ENCODE measurements around the gene SGCD.

Gene SGCD

GRCh38 chr5:156486394-156487238 is 159.7 kb downstream of the SGCD start:
- FAIRE-seq (no peak), DNase-seq (ENCODE audit: extremely low spot score, insufficient read length, low read depth) (no peak)

GRCh38 chr5:156491766-156492165 is 164.8 kb downstream of the SGCD start:
- FAIRE-seq (no peak), DNase-seq (ENCODE audit: extremely low spot score, insufficient read length, low read depth) (no peak)

DNA sequence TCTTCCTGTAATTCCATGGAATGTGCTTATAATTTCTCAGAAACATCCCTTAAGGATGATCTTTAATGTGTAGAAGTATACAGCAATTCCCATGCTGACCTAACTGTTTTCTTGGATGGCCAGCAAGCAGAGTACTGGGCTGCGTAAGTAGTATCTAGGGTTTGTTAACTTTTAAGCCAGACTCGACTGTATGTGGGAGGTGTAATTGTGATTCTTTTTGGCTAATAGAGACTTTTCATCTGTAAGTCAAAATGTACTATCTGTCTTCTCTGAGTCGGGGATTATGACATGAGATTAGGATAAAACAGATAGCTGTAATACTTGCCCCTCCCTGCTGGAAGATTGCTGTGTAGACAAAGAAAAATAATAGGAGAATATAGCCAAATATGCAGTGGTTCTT is 169.3 kb downstream of the SGCD start:
- DNase-seq (ENCODE audit: extremely low spot score, insufficient read length, low read depth) (no peak), FAIRE-seq (no peak)

- DNase-seq (ENCODE audit: extremely low spot score, insufficient read length, low read depth), result no peak
- FAIRE-seq, result no peak
Measured at GRCh38 chr5:156497804-156498208, 170.8 kb downstream of the SGCD start.

- DNase-seq (ENCODE audit: extremely low spot score, insufficient read length, low read depth) (no peak), FAIRE-seq (no peak)
Measured at GRCh38 chr5:156498226-156498980, 171.4 kb downstream of the SGCD start.

DNA sequence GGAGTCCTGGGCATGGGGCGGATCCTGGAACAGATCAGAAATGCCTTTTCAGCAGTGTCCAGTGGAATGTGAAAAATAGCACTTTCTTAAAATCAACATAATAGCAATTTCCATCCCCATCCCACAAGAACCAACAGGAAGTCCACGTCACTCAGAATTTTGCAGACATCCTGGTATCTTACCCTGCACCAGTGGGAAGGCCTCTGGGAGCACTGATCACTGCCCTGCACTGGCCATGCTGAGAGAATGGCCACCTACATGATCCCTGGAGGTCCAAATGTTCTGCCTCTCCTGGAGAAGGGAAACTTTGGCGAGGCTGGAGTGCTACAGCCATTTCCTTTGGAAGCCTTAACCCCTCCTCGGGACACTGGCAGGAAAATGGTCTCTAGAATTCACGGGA is 173.8 kb downstream of the SGCD start:
- FAIRE-seq (no peak), DNase-seq (ENCODE audit: extremely low spot score, insufficient read length, low read depth) (no peak)

- no peak for DNase-seq (ENCODE audit: extremely low spot score, insufficient read length, low read depth)
- FAIRE-seq, result no peak
Measured at GRCh38 chr5:156505101-156505500, 178.1 kb downstream of the SGCD start.

GRCh38 chr5:156513123-156513815 is 186.3 kb downstream of the SGCD start:
- FAIRE-seq, result no peak

GRCh38 chr5:156515121-156515520 is 188.2 kb downstream of the SGCD start:
- DNase-seq (ENCODE audit: extremely low spot score, insufficient read length, low read depth), result no peak
- FAIRE-seq, result no peak

More at GRCh38 chr5:156513123-156513815, 186.3 kb downstream of the SGCD start:
- no peak for DNase-seq (ENCODE audit: extremely low spot score, insufficient read length, low read depth)

- no peak for DNase-seq (ENCODE audit: extremely low spot score, insufficient read length, low read depth)
Measured at GRCh38 chr5:156515803-156516360, 188.9 kb downstream of the SGCD start.

GRCh38 chr5:156522651-156523529 is 195.9 kb downstream of the SGCD start:
- FAIRE-seq (no peak), DNase-seq (ENCODE audit: extremely low spot score, insufficient read length, low read depth) (no peak)

More at GRCh38 chr5:156515803-156516360, 188.9 kb downstream of the SGCD start:
- no peak for FAIRE-seq

- no peak for FAIRE-seq
- DNase-seq (ENCODE audit: extremely low spot score, insufficient read length, low read depth), result no peak
Measured at GRCh38 chr5:156523607-156524006, 196.6 kb downstream of the SGCD start.

DNA sequence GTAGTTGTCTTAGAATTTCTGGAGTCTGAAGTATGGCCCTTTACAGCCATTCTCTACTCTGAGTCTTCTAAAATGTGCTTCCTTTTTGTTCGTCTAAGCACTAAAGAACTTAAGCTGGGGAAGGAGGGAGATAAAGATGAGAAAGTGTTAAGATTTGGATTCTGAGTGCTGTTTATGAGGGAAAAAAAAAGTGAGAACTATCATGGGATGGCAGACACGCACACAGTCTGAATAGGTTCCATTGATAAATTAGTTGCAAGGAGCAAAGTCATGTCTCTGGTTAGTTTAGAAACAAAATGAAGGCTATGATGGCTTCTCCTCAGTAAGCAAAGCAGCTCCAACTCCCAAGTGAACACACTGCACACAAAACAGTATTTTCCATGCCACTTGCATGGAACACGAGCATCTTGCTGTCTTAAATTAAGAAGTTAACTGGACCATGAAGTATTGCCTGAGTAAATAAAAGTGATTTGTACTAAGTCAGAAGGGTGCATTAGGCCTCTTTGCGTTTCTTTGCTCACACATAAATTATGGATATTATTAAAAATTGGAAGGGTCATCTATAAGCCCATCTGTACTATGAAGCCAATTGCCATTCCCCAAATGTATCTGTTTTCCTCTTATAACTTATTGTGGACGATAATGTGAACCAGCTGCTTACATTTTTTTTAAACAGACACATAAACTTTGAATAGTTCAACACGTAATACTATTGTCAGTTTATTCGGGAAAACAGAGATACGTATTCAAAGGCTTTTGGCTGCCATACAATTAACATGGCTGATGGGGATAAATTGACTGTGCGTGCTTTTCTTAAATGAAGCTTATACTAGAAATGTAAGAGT is 199.3 kb downstream of the SGCD start:
- no peak for DNase-seq (ENCODE audit: extremely low spot score, insufficient read length, low read depth)
- no peak for FAIRE-seq

GRCh38 chr5:156527611-156528010 is 200.6 kb downstream of the SGCD start:
- no peak for FAIRE-seq
- no peak for DNase-seq (ENCODE audit: extremely low spot score, insufficient read length, low read depth)

- FAIRE-seq (no peak), DNase-seq (ENCODE audit: extremely low spot score, insufficient read length, low read depth) (no peak)
Measured at GRCh38 chr5:156528673-156529072, 201.7 kb downstream of the SGCD start.

GRCh38 chr5:156529892-156530291 is 202.9 kb downstream of the SGCD start:
- DNase-seq (ENCODE audit: extremely low spot score, insufficient read length, low read depth), result no peak
- no peak for FAIRE-seq

GRCh38 chr5:156531199-156531598 is 204.2 kb downstream of the SGCD start:
- FAIRE-seq (no peak), DNase-seq (ENCODE audit: extremely low spot score, insufficient read length, low read depth) (no peak)

DNA sequence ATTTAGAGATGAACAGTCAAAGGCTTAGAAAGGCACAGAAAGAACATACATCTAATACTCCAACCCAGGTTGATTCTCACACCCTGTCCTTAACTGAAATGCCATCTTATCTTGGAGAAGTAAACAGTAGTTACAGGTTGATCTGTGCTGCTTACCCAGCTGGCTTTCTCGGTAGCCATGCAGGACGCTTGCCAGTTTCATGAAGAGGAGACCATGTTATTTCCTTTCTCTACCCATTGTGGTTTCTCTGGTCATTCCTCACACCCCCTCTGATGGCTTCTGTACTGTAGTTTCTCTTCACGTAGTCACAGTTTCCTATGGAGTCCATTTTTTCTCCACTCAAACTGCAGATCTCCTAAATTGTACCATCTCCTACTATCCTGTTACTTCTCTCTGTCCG is 206.0 kb downstream of the SGCD start:
- no peak for FAIRE-seq

GRCh38 chr5:156534085-156534484 is 207.1 kb downstream of the SGCD start:
- no peak for FAIRE-seq
- DNase-seq (ENCODE audit: extremely low spot score, insufficient read length, low read depth), result no peak

More for the DNA sequence above, 206.0 kb downstream of the SGCD start:
- DNase-seq (ENCODE audit: extremely low spot score, insufficient read length, low read depth), result no peak
